ENCODE results near the gene EMP1.

- TF ChIP-seq CEBPB (IDR thresholded peaks at IDR 0.05) (no peak), CREB1 (IDR thresholded peaks at IDR 0.05; ENCODE audit: low read depth) (no peak), TAF1 (IDR thresholded peaks at IDR 0.05; ENCODE audit: low read depth) (no peak), NFIC (IDR thresholded peaks at IDR 0.05) (no peak), TEAD4 (IDR thresholded peaks at IDR 0.05) (no peak), ZBTB7A (IDR thresholded peaks at IDR 0.05; ENCODE audit: low read depth) (no peak), EP300 (IDR thresholded peaks at IDR 0.05; ENCODE audit: borderline replicate concordance) (no peak), YY1 (IDR thresholded peaks at IDR 0.05; ENCODE audit: low read depth) (no peak), RAD21 (IDR thresholded peaks at IDR 0.05; ENCODE audit: low read depth) (no peak)
- TF ChIP-seq, protein P1, sequence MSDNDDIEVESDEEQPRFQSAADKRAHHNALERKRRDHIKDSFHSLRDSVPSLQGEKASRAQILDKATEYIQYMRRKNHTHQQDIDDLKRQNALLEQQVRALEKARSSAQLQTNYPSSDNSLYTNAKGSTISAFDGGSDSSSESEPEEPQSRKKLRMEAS (IDR thresholded peaks at IDR 0.05) = no peak
- TF ChIP-seq, protein P2, sequence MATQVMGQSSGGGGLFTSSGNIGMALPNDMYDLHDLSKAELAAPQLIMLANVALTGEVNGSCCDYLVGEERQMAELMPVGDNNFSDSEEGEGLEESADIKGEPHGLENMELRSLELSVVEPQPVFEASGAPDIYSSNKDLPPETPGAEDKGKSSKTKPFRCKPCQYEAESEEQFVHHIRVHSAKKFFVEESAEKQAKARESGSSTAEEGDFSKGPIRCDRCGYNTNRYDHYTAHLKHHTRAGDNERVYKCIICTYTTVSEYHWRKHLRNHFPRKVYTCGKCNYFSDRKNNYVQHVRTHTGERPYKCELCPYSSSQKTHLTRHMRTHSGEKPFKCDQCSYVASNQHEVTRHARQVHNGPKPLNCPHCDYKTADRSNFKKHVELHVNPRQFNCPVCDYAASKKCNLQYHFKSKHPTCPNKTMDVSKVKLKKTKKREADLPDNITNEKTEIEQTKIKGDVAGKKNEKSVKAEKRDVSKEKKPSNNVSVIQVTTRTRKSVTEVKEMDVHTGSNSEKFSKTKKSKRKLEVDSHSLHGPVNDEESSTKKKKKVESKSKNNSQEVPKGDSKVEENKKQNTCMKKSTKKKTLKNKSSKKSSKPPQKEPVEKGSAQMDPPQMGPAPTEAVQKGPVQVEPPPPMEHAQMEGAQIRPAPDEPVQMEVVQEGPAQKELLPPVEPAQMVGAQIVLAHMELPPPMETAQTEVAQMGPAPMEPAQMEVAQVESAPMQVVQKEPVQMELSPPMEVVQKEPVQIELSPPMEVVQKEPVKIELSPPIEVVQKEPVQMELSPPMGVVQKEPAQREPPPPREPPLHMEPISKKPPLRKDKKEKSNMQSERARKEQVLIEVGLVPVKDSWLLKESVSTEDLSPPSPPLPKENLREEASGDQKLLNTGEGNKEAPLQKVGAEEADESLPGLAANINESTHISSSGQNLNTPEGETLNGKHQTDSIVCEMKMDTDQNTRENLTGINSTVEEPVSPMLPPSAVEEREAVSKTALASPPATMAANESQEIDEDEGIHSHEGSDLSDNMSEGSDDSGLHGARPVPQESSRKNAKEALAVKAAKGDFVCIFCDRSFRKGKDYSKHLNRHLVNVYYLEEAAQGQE (IDR thresholded peaks at IDR 0.05; ENCODE audit: low read depth) = no peak
- TF ChIP-seq, protein P3, sequence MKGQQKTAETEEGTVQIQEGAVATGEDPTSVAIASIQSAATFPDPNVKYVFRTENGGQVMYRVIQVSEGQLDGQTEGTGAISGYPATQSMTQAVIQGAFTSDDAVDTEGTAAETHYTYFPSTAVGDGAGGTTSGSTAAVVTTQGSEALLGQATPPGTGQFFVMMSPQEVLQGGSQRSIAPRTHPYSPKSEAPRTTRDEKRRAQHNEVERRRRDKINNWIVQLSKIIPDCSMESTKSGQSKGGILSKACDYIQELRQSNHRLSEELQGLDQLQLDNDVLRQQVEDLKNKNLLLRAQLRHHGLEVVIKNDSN (IDR thresholded peaks at IDR 0.05) = no peak
Observed at GRCh38 chr12:13241833-13242488, 45.4 kb downstream of the EMP1 start.

All from Ishikawa (cell line).